ENCODE data around the gene CA10.

The CA10 gene

GRCh38 chr17:51702963-51703360 lies 455.6 kb downstream of the CA10 start:
- Histone ChIP-seq H3F3A (ENCODE audit: insufficient read depth, low read length) (no peaks in the 10 kb centered on the region), H2AFZ (ENCODE audit: low read length) (no peak overlapping the region), H4K20me1 (ENCODE audit: insufficient read depth, low read length) (no peaks in the 10 kb centered on the region), H3K9me3 (ENCODE audit: low read length) (no peaks in the 10 kb centered on the region), H3K36me3 (ENCODE audit: insufficient read depth, low read length) (no peaks in the 10 kb centered on the region), H3K4me2 (ENCODE audit: low read length) (no peak overlapping the region), H3K9ac (ENCODE audit: low read length) (no peak overlapping the region), H3K9me2 (ENCODE audit: low read depth, low read length) (no peaks in the 10 kb centered on the region), H3K4me3 (ENCODE audit: low read depth, low read length, poor library complexity, severe bottlenecking) (no peak overlapping the region), H3K4me1 (ENCODE audit: insufficient read depth, low read length, severe bottlenecking) (no peaks in the 10 kb centered on the region), H3K27me3 (ENCODE audit: insufficient read depth, low read length) (no peaks in the 10 kb centered on the region), H3K79me2 (ENCODE audit: insufficient read depth, low read length) (no peaks in the 10 kb centered on the region), H3K27ac (ENCODE audit: low read depth, low read length, poor library complexity, severe bottlenecking) (no peak overlapping the region)
- TF ChIP-seq CTCF (IDR thresholded peaks at IDR 0.05; ENCODE audit: low read length) = no peak
- no peak for TF ChIP-seq EZH2 (IDR thresholded peaks at IDR 0.05; ENCODE audit: borderline replicate concordance, low read length)

GRCh38 chr17:51701501-51701900 lies 457.0 kb downstream of the CA10 start:
- no peaks in the 10 kb centered on the region for H3K36me3 ChIP-seq (ENCODE audit: insufficient read depth, low read length)
- no peaks in the 10 kb centered on the region for H3K9me3 ChIP-seq (ENCODE audit: low read length)
- H2AFZ ChIP-seq (ENCODE audit: low read length) = no peak overlapping the region
- H3K27me3 ChIP-seq (ENCODE audit: insufficient read depth, low read length) = no peaks in the 10 kb centered on the region
- no peaks in the 10 kb centered on the region for H3K9me2 ChIP-seq (ENCODE audit: low read depth, low read length)
- H3K79me2 ChIP-seq (ENCODE audit: insufficient read depth, low read length) = no peaks in the 10 kb centered on the region
- no peaks in the 10 kb centered on the region for H3K4me1 ChIP-seq (ENCODE audit: insufficient read depth, low read length, severe bottlenecking)
- no peak overlapping the region for H3K4me2 ChIP-seq (ENCODE audit: low read length)
- TF ChIP-seq EZH2 (IDR thresholded peaks at IDR 0.05; ENCODE audit: borderline replicate concordance, low read length) (no peak), CTCF (IDR thresholded peaks at IDR 0.05; ENCODE audit: low read length) (no peak)
- no peak overlapping the region for H3K9ac ChIP-seq (ENCODE audit: low read length)
- no peaks in the 10 kb centered on the region for H3F3A ChIP-seq (ENCODE audit: insufficient read depth, low read length)
- H4K20me1 ChIP-seq (ENCODE audit: insufficient read depth, low read length) = no peaks in the 10 kb centered on the region
- no peak overlapping the region for H3K27ac ChIP-seq (ENCODE audit: low read depth, low read length, poor library complexity, severe bottlenecking)
- no peak overlapping the region for H3K4me3 ChIP-seq (ENCODE audit: low read depth, low read length, poor library complexity, severe bottlenecking)

- Histone ChIP-seq H4K20me1 (ENCODE audit: insufficient read depth, low read length) (no peaks in the 10 kb centered on the region), H3K36me3 (ENCODE audit: insufficient read depth, low read length) (no peaks in the 10 kb centered on the region), H3K4me3 (ENCODE audit: low read depth, low read length, poor library complexity, severe bottlenecking) (no peak overlapping the region), H2AFZ (ENCODE audit: low read length) (no peak overlapping the region), H3K9ac (ENCODE audit: low read length) (no peak overlapping the region), H3K4me1 (ENCODE audit: insufficient read depth, low read length, severe bottlenecking) (no peaks in the 10 kb centered on the region), H3F3A (ENCODE audit: insufficient read depth, low read length) (no peaks in the 10 kb centered on the region), H3K79me2 (ENCODE audit: insufficient read depth, low read length) (no peaks in the 10 kb centered on the region), H3K27ac (ENCODE audit: low read depth, low read length, poor library complexity, severe bottlenecking) (no peak overlapping the region), H3K27me3 (ENCODE audit: insufficient read depth, low read length) (no peaks in the 10 kb centered on the region), H3K4me2 (ENCODE audit: low read length) (no peak overlapping the region), H3K9me2 (ENCODE audit: low read depth, low read length) (no peaks in the 10 kb centered on the region), H3K9me3 (ENCODE audit: low read length) (no peaks in the 10 kb centered on the region)
- no peak for TF ChIP-seq CTCF (IDR thresholded peaks at IDR 0.05; ENCODE audit: low read length)
- TF ChIP-seq EZH2 (IDR thresholded peaks at IDR 0.05; ENCODE audit: borderline replicate concordance, low read length) = no peak
These were observed 458.3 kb downstream of the CA10 start for GRCh38 chr17:51700011-51700760.
